Mesenteric fat pad (tissue), 1 donor: ENCODE results near the gene ONECUT3. TPM values are rescaled to one million over a fixed set of nuclear protein-coding genes. Genes with fewer than 3 reads are reported as not detected.

Experiments
- DNase-seq: peaks from one replicate; pipeline ENCODE4 v3.0.0-alpha.2; 2020; ENCODE audit warnings: low spot score
- microRNA-seq: library from miRNA; unstranded; fragments of <30 nt; microRNA quantifications from one replicate; pipeline ENCODE4 v1.2.0, GENCODE V29; 2020; ENCODE audit warnings: borderline number of aligned reads
- total RNA-seq: library from RNA; stranded (reverse); fragmentation: NEBNext Ultra II Directional; extraction: Animal tissue kit (Norgen Biotek cat#: 25700); gene quantifications from one replicate; pipeline ENCODE4 v1.2.1, GENCODE V29; 2021
- donor health status: DM: yes; HTN: yes; CAD: no.

ONECUT3 gene
- total RNA-seq, 1 donor from 2014 or later = not detected

GRCh38 chr19:1828279-1829238 is 75.3 kb downstream of the ONECUT3 start:
- no peak for DNase-seq

DNA sequence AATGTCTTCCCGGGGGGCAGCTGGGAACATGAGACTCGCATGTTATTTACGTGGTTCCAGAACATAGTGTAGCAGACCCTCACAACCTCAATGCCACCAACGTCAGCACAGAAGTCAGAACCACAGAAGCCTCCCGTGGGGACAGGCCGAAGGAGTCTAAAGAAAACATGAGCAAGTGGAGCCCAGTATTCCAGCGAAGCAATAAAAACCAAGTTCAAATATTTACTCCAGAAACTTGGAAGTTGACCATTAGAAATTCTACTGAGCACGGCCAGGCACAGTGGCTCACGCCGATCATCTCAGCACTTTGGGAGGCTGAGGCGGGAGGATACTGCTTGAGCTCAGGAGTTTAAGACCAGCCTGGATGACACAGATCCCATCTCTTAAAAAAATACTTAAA is 76.7 kb downstream of the ONECUT3 start:
- DNase-seq = no peak

DNA sequence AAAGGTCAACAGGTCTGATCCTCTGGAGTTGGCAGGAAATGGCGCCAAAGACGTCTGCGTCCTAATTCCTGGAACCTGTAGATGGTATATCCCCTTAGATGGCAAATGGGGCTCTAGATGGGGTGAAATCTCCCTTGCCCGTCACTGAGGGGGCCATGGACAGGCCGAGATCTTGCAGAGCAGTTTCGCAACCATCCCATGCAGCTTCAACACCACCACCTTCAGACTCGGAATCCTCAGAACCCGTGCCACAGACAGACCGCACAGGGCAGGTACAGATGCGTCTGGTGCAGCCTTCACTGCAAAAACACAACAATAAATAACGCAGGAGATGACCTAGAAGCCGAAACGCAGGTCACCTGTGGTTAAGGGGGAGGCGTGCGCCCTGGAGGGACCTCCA is 77.3 kb downstream of the ONECUT3 start:
- DNase-seq = no peak

Small RNA genes lying within 50 kb of the gene (microRNA-seq; reads per million reads assigned to microRNA genes)
- gene MIR1909 = not detected

Other genes starting within 250 kb of the ONECUT3 start
- gene ADAMTSL5, start 240.5 kb upstream of the ONECUT3 start, total RNA-seq = 1.8 TPM
- not detected for gene PLK5, start 229.4 kb upstream of the ONECUT3 start, total RNA-seq
- 20.5 TPM for gene MEX3D, start 185.2 kb upstream of the ONECUT3 start, total RNA-seq
- gene MBD3, start 160.6 kb upstream of the ONECUT3 start, total RNA-seq = 65.0 TPM
- 239 TPM for gene UQCR11, start 148.0 kb upstream of the ONECUT3 start, total RNA-seq
- gene TCF3, start 100.9 kb upstream of the ONECUT3 start, total RNA-seq = 44.4 TPM
- gene ATP8B3, start 58.8 kb downstream of the ONECUT3 start, total RNA-seq = 0.80 TPM
- gene REXO1, start 95.0 kb downstream of the ONECUT3 start, total RNA-seq = 34.0 TPM
- gene KLF16, start 110.1 kb downstream of the ONECUT3 start, total RNA-seq = 19.0 TPM
- 67.2 TPM for gene ABHD17A, start 132.0 kb downstream of the ONECUT3 start, total RNA-seq
- 6.1 TPM for gene ADAT3, start 151.9 kb downstream of the ONECUT3 start, total RNA-seq
- 48.4 TPM for gene SCAMP4, start 151.9 kb downstream of the ONECUT3 start, total RNA-seq
- 53.4 TPM for gene CSNK1G2, start 187.7 kb downstream of the ONECUT3 start, total RNA-seq